Smooth muscle cell (in vitro differentiated cells): Measurements from ENCODE around the gene ENTREP3. TPM values are rescaled to one million over a fixed set of nuclear protein-coding genes. Genes with fewer than 3 reads are reported as not detected.
A peak's percentile ranks its signal among the peaks of the same experiment; 100 is the strongest.

ENCODE experiments used
- DNase-seq: peaks from one replicate; lab custom pipeline; 2025; ENCODE audit not compliant: unreplicated experiment; lab: John Stamatoyannopoulos, UW
- H2AFZ ChIP-seq: fragments of 200-600 bp; sonication (generic); 2 replicates; pipeline ENCODE4 v1.6.0; 2016; ENCODE audit warnings: antibody characterized with exemption, low read depth, mild to moderate bottlenecking
- H3F3A ChIP-seq: fragments of 200-600 bp; sonication (generic); 2 replicates; pipeline ENCODE4 v1.6.0; 2017; ENCODE audit warnings: antibody characterized with exemption, low read depth
- H3K27ac ChIP-seq: fragments of 200-600 bp; sonication (generic); 2 replicates; pipeline ENCODE4 v1.5.1; 2016; ENCODE audit warnings: low read depth, mild to moderate bottlenecking
- H3K27me3 ChIP-seq: fragments of 200-600 bp; sonication (generic); 2 replicates; pipeline ENCODE4 v1.6.1; 2016; ENCODE audit warnings: low read depth, mild to moderate bottlenecking
- H3K36me3 ChIP-seq: fragments of 200-600 bp; sonication (generic); 2 replicates; pipeline ENCODE4 v1.5.1; 2016; ENCODE audit warnings: low read depth
- H3K4me1 ChIP-seq: fragments of 200-600 bp; sonication (generic); 2 replicates; pipeline ENCODE4 v1.5.1; 2016; ENCODE audit warnings: low read depth
- H3K4me2 ChIP-seq: fragments of 200-600 bp; sonication (generic); 2 replicates; pipeline ENCODE4 v1.6.0; 2016; ENCODE audit warnings: mild to moderate bottlenecking
- H3K4me3 ChIP-seq: fragments of 200-600 bp; sonication (generic); 2 replicates; pipeline ENCODE4 v1.5.1; 2016; ENCODE audit warnings: mild to moderate bottlenecking
- H3K79me2 ChIP-seq: fragments of 200-600 bp; sonication (generic); 2 replicates; pipeline ENCODE4 v1.6.0; 2016; ENCODE audit warnings: low read depth, mild to moderate bottlenecking
- H3K9ac ChIP-seq: fragments of 200-600 bp; sonication (generic); 2 replicates; pipeline ENCODE4 v1.6.0; 2016; ENCODE audit warnings: low read depth
- H3K9me3 ChIP-seq: fragments of 200-600 bp; sonication (generic); replicated peaks from 2 replicates; pipeline ENCODE4 v1.5.1; 2016; ENCODE audit warnings: low read depth
- H4K20me1 ChIP-seq: fragments of 200-600 bp; sonication (generic); 2 replicates; pipeline ENCODE4 v1.6.0; 2016; ENCODE audit warnings: low read depth
- CTCF ChIP-seq: fragments of 200-600 bp; sonication (generic); IDR thresholded peaks from 2 replicates; pipeline ENCODE4 v1.5.1; 2017; ENCODE audit warnings: borderline replicate concordance, mild to moderate bottlenecking, antibody characterized with exemption; ENCODE audit not compliant: insufficient read depth, poor library complexity, severe bottlenecking
- WGBS: methylation state at CpG from one replicate; pipeline ENCODE4 v1.1.7; 2016; ENCODE audit warnings: low lambda C conversion rate; 5-methylcytosine and 5-hydroxymethylcytosine counted together
- polyA plus RNA-seq: library from polyadenylated mRNA; unstranded; fragments of >200 nt; fragmentation: Nextera tagmentation; extraction: Ambion mirVana; gene quantifications from 2 replicates; pipeline ENCODE4 v1.2.1, GENCODE V29; 2016
- total RNA-seq: library from RNA; depleted of rRNA; stranded (reverse); fragments of >200 nt; gene quantifications from 2 replicates; pipeline ENCODE4 v1.2.3, GENCODE V29; 2014

The ENTREP3 gene
- total and polyA plus RNA-seq, 2 experiments from 2014 or later: 14.7 to 30.9 TPM

- Histone ChIP-seq H4K20me1 (no peaks in the 10 kb centered on the region), H3K27ac (no peak overlapping the region), H3K4me2 (no peak overlapping the region), H2AFZ (no peak overlapping the region), H3K4me3 (no peak overlapping the region), H3K79me2 (peaks cover 18% of the 10 kb centered on the region), H3K36me3 (peaks cover 13% of the 10 kb centered on the region), H3K9me3 (no peaks in the 10 kb centered on the region), H3K4me1 (peaks cover 8% of the 10 kb centered on the region), H3F3A (peaks cover 31% of the 10 kb centered on the region), H3K27me3 (no peaks in the 10 kb centered on the region), H3K9ac (no peak overlapping the region)
- DNase-seq: no peak
- 94% methylated on average over 11 of the region's 11 CpGs for whole genome bisulfite sequencing
- TF ChIP-seq CTCF: no peak
Observed at GRCh38 chr1:155263067-155263466, 7.8 kb upstream of the ENTREP3 start.

- 2% methylated on average over 46 of the region's 47 CpGs for WGBS
- Histone ChIP-seq H3K4me1 (peaks cover 8% of the 10 kb centered on the region), H3F3A (peaks cover 30% of the 10 kb centered on the region), H3K9me3 (no peaks in the 10 kb centered on the region), H3K79me2 (peaks cover 18% of the 10 kb centered on the region), H3K4me2 (peak within 1 kb of the TSS; percentile 91), H2AFZ (peak within 1 kb of the TSS; percentile 57), H3K4me3 (peak within 1 kb of the TSS; percentile 80), H3K27me3 (no peaks in the 10 kb centered on the region), H3K36me3 (peaks cover 4% of the 10 kb centered on the region), H3K9ac (peak within 1 kb of the TSS; percentile 74), H3K27ac (peak within 1 kb of the TSS; percentile 49), H4K20me1 (no peaks in the 10 kb centered on the region)
- peak; percentile 65 for DNase-seq
- TF ChIP-seq CTCF: no peak
Observed at GRCh38 chr1:155261852-155262673, 6.8 kb upstream of the ENTREP3 start, which contains the start of gene SCAMP3. Gene SCAMP3, minus strand, starts transcription at chr1:155262360. Its CDS starts 209 bp downstream, at chr1:155262151.

GRCh38 chr1:155261493-155261851 lies 6.2 kb upstream of the ENTREP3 start:
- peak overlapping the region; percentile 49 for H3K27ac ChIP-seq
- WGBS: 3% methylated on average over 9 of the region's 9 CpGs

More at GRCh38 chr1:155261493-155261851, 6.2 kb upstream of the ENTREP3 start:
- no peak for TF ChIP-seq CTCF
- Histone ChIP-seq H3K4me2 (peak overlapping the region; percentile 91), H4K20me1 (no peaks in the 10 kb centered on the region), H2AFZ (peak overlapping the region; percentile 57), H3K36me3 (peaks cover 4% of the 10 kb centered on the region), H3K79me2 (peaks cover 18% of the 10 kb centered on the region), H3K4me1 (peaks cover 8% of the 10 kb centered on the region), H3K27me3 (no peaks in the 10 kb centered on the region), H3K9me3 (no peaks in the 10 kb centered on the region), H3K4me3 (peak overlapping the region; percentile 80), H3K9ac (peak overlapping the region; percentile 74), H3F3A (peaks cover 36% of the 10 kb centered on the region)
- no peak for DNase-seq
